DND-41 (cell line): ENCODE data around the gene AK5.

Experiments used
- CTCF ChIP-seq: IDR thresholded peaks from 2 replicates; pipeline ENCODE4 v1.5.1; 2012; ENCODE audit warnings: borderline replicate concordance, low read length, moderate library complexity, mild to moderate bottlenecking; ENCODE audit not compliant: poor library complexity, severe bottlenecking; ENCODE audit errors: extremely low read depth
- EZH2 ChIP-seq: IDR thresholded peaks from 3 replicates; pipeline ENCODE4 v1.6.1; 2012; ENCODE audit warnings: borderline replicate concordance, low read depth, mild to moderate bottlenecking, moderate library complexity, low read length, inconsistent platforms; ENCODE audit not compliant: severe bottlenecking

- TF ChIP-seq CTCF = no peak
- no peak for TF ChIP-seq EZH2
These were observed 229.6 kb downstream of the AK5 start for GRCh38 chr1:77511440-77511840.
